SH-SY5Y (cell line): ENCODE data around the gene PJA1.

Experiments
- GATA2 ChIP-seq: IDR thresholded peaks from 2 replicates; pipeline ENCODE4 v1.6.1; 2011; ENCODE audit warnings: mild to moderate bottlenecking, low read depth, low read length
- GATA3 ChIP-seq: IDR thresholded peaks from 2 replicates; pipeline ENCODE4 v1.6.1; 2011; ENCODE audit warnings: low read depth, mild to moderate bottlenecking, low read length, moderate library complexity

The PJA1 gene, protein sequence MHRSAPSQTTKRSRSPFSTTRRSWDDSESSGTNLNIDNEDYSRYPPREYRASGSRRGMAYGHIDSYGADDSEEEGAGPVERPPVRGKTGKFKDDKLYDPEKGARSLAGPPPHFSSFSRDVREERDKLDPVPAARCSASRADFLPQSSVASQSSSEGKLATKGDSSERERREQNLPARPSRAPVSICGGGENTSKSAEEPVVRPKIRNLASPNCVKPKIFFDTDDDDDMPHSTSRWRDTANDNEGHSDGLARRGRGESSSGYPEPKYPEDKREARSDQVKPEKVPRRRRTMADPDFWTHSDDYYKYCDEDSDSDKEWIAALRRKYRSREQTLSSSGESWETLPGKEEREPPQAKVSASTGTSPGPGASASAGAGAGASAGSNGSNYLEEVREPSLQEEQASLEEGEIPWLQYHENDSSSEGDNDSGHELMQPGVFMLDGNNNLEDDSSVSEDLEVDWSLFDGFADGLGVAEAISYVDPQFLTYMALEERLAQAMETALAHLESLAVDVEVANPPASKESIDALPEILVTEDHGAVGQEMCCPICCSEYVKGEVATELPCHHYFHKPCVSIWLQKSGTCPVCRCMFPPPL

DNA sequence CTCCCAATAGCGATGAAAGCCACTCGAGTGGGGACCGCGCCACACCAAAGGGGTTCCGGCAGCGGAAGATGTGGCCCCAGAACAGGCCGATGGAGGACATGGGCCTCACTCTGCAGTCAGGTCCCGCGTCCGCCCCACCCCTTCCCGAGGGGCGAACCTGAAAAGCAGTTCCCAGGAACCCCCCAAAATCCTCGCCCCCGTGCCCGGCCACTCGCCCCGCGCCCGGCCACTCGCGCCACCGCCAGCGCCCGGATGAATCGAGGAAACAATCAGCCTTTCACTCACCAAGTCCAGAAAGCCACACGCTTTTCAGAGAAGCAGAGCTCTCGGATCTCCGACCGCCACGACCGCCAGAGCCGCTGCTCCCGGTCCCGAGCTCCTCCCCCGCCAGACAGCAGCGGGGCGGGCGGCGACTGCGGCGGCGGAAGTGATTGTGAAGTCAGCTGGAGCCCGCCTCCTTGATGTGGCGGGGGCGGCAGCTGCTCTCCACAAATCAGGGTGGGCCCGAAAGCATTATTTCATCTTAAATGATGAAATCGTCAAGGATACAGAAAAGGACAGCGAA is at the start of gene PJA1:
TSS of gene PJA1 (minus strand) at position 367 of the 565 bp plus-strand sequence. CDS start 2,380 bp downstream, outside the sequence.
- TF ChIP-seq GATA3, result no peak
- no peak for TF ChIP-seq GATA2

DNA sequence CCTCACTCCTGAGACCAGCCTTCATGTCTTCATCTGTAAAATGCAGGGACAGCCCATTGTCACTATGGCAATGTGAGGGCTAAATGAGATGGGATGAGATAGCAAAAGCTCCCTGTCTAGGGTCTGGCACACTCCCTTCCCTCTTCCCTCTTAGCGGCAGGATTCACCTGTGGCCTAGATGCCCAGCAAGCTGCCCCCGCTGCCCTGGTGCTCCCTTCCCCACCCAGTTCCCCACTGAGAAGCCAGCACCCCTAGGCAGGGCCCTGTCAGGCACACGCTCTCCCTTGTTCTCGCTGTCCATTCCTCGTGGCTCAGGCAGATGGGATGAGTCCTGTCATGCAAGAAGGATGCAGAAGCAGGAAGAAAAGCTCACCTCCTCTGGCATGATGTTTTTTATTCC is 49.2 kb upstream of the PJA1 start:
- TF ChIP-seq GATA2, result no peak
- no peak for TF ChIP-seq GATA3

DNA sequence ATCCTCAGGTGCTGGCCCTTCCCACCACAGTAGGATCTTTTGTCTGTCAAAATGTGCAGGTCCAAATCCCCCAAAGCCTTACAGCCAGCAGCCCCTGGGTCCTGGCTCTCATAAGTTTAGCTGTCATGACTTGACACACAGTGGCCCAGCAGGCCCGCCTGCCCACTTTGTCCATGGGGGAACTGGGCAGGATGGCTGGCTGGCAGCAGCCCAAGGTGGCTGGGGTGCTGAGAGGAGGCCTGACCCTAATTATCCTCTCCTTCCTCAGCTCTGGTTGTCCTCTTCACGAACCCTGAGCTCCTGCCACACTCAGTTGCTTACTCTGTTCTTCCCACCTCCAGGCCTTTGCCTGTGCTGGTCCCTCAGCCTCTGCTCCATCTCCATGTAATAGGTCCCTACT is 46.4 kb upstream of the PJA1 start:
- no peak for TF ChIP-seq GATA2
- TF ChIP-seq GATA3, result no peak

DNA sequence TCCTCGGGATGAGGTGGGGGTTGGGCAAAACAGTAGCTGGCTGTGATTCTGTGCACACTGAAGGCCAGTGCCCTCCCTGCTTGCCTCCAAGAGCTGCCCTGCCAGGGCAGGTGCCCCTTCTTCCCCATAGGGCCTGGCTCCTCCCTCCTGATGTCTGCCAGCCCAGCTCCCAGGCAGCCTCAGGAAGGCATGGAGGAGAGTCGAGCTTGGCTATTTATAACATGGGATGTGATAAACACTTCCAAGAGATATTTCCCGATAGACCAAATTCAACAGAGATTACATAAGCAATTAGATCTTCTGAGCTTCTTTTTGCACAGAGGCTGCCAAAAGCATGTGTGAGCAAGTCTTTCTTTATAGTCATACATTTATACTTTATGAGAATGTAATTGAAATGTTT is 45.3 kb upstream of the PJA1 start:
- no peak for TF ChIP-seq GATA2
- TF ChIP-seq GATA3, result no peak

DNA sequence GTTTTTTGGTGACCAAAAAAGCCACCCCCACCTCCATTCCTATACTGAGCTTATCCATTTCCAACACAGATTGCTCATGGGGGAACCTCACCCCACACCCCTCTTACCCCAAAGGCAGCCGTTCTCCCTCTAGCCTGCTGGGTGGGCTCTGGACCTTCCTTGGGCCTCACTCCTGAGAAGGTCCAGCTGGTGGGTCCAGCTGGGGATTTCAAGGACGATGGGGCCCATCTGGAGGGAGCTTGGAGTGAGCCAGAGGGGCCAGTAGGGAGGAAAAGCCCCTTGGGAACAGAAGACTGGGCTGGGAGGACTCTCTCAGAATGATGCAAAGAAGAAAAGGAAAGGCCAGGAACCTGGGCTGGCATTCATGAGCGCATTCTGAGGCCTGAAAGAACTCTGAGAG is 42.0 kb upstream of the PJA1 start:
- no peak for TF ChIP-seq GATA2
- no peak for TF ChIP-seq GATA3

DNA sequence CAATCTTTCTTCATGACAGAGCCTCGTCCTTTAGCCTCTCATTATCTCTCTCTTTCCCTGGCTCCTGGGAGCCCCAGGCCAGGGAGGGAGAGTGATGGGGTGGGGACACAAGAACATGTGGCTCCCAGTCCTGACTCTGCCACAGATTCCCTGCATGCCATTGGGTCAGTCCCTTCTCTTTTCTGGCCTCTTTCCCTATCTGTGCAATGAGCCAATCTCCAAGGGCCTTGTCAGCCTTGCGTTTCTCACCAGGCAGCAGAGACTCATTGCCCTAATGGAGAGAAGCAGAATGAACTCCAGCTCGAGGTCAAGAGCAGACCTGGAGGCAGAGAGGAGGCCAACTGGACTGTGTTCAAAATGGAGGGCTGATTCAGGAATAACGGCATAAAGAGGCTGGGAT is 38.4 kb upstream of the PJA1 start:
- no peak for TF ChIP-seq GATA2
- TF ChIP-seq GATA3, result no peak

DNA sequence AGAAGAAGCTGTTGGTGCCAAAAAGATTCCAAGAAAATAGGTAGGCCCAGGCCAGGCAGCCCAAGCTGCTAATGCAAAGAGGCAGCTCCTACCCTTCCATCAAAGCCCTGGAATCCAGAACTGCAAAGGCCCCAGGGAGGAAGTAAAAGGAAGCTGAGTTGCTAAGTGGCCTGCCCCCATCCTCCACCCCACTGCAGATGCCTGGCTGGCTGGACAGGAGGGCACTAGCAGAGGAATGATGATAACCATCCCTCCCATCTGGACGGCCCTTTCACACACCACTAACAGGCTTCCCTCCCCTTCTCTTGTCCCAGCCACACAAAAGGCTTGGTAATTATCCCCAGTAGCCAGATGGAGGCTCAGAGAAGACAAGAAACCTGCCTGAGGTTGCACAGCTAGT is 32.4 kb upstream of the PJA1 start:
- TF ChIP-seq GATA3 (no peak), GATA2 (no peak)

DNA sequence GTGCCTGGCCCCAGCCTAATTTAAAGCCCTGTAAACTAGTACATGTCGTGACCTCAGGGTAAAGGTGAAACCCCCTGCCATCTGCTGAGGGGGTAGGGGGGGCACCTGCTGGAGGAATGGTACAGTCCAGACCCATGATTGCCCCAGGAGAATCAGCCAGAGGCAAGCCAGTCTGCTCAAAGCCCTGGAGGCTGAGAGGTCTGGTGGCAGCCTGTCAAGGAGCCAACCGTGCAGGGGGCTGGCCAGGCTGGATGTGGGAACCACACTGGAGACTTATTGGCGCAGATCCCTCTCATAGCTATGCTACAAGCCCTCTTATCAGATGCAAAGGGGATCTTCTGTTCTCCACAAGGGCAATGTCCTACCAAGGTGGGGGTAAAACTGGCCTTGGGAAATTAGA is 31.4 kb upstream of the PJA1 start:
- TF ChIP-seq GATA2 (no peak), GATA3 (no peak)

DNA sequence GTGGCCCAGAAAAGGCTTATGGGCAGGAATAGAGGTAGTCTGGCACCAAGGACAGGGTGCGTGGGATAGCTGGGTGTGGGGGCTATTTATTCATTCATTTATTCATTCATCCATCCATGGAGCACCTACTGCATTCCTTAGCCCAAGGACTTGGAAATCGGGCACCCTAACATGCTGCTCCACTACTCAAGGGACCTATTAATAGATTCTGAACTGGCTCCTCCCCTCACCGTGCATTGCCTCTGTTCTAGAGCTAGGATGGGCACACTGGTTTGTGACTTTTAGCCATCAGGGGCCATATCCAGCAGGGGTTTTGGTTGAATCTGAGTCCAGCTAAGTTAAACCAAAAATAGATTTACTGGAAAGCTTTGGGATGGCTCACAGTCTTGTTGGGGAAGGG is 30.6 kb upstream of the PJA1 start:
- TF ChIP-seq GATA3 (no peak), GATA2 (no peak)

DNA sequence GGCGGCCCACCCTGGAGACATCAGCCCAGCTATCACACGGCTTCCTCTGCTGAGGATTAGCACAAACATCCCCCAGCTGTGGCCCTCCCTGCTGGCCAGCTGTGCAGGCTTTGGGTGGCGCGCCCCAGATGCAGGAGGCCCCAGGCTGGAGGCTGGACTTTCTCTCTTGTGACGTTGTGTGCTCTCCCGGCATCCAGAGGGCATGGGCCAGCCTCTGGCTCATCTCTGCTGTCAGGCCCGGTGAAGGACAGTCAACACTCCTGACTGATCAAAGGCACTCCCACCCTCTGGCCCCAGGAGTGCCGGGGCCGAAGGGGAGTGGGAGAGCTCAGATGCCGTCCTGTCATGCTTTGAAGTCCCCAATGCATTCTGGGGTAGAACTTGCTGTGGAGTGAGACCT is 29.9 kb upstream of the PJA1 start:
- TF ChIP-seq GATA2, result no peak
- TF ChIP-seq GATA3, result no peak

DNA sequence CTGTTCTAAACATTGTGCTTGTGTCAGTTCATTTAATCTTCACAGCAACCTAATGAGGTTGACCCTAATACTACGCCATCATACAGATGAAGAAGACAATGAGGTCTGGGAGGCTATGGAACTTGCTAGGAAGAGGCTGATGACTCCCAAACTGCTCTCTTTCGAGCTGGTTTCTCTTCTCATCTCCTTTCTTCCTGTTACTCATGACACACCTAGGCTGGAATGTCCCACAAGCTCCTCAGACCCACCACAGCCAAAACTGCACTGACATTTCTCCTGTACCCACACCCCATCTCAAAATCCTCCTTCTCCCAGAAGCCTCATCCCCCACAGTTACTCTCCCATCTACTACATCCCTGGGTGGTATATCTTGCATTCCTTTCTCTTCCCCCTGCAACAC is 27.4 kb upstream of the PJA1 start:
- TF ChIP-seq GATA2 (no peak), GATA3 (no peak)

DNA sequence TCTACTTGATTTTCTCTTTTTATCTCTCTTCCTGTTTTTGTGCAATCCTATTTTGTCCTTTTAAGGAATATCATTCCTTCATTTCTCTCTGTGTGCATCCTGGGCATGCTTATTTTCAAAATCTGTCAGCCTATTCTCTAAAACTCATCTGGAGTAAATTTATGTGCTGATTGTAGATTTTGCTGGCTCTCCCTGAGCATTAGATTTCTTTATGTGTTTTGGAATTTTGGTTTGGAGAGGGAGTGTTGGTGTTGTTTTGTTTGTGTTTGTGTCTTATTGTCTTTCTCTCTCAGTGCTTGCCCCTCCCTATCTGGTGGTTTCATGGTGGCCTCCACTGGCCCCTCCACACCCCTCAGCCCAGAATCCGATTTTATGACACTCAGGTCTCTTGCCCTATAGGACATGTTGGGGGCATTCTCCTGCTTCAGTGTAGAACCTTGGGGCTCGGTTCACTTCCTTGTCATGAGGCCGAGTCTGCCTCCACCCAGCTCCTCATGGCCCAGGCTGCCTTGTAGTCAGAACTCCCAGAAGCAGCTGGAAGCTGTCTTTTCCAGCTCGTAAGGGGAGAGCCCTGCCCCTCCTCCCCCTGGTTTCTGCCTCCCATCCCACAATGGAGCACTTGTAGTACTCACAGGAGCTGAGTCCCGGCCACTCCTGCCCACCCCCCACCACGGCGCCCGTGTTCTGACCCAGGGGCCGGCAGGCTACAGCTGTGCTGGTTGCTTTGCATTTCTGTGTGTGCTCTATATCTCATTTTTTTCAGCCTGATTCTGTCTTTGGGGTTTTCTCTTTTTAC is 24.5 kb upstream of the PJA1 start:
- TF ChIP-seq GATA2 (no peak), GATA3 (no peak)

DNA sequence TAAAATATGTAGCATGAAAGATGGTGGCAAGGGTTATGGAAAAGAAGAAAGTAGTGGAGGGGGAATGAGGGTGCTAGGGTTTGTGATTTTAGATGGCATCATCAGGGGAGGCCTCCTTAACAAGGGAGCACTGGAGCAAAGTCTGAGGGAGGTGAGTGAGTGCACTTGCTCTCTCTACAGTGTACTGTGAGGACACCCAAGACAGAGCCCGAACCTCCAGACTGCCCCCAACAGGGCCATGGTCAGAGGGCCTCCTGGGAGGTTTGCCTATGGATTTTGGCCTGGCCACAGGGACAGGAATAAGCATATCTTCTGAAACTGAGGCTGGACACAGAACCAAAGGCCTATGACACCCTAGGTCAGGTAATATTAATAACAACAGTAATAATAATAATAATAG is 21.4 kb upstream of the PJA1 start:
- no peak for TF ChIP-seq GATA2
- TF ChIP-seq GATA3, result no peak

DNA sequence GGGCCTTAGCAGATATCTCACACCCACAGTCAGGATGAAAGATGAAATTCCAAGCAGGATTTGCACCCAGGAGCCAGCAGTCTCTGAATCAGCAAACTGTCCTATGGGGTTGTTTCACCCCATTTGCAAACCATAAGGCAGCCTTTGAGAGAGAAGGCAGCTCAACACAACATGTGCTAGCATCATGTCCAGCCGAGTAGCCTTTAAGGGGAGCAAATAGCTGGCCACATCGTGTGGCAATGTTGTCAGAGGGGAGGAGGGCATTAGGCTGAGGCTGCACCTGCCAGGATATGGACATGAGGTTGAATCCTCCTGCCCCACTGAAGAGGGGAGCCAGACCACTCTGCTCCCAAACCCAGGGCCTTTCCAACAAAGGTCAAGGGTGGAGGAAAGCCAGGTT is 20.6 kb upstream of the PJA1 start:
- TF ChIP-seq GATA3 (no peak), GATA2 (no peak)

DNA sequence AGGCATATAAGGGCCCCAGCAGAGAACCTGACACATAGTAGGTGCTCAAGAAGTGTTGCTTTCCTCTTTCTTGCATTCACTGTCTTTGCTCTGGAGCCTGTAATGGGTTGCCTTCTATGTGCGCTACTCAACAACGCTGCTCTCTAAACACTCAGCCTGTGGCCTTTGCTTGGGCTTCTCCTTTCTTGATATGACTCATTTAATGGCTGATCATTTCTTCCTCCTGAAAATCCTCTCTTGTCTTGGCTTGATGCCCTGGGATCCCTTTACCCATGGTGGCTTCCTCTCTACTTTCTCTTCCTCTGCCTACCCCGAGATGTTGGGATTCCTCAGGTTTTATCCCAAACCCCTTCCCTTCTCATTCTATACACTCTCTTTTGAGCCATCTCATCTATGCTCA is 19.9 kb upstream of the PJA1 start:
- no peak for TF ChIP-seq GATA2
- no peak for TF ChIP-seq GATA3
